Lower leg skin (tissue), 4 donors: ENCODE data around the gene TSN. TPM values are rescaled to one million over a fixed set of nuclear protein-coding genes. Genes with fewer than 3 reads are reported as not detected.

ENCODE experiments used
- DNase-seq, 2 donors: peaks; one replicate each; pipeline ENCODE4 v3.0.0-alpha.2; 2019; ENCODE audit warnings: low spot score in 2 of 2
- H3K4me3 ChIP-seq: fragments of 200-600 bp; sonication (generic); 2 replicates; pipeline ENCODE4 v1.5.1; 2017; ENCODE audit warnings: mild to moderate bottlenecking, low read depth; ENCODE audit not compliant: poor library complexity, severe bottlenecking
- POLR2A ChIP-seq, 2 donors: fragments of 450-650 bp; IDR thresholded peaks; one replicate each; pipeline ENCODE4 v1.6.1; 2016 to 2017; ENCODE audit warnings: antibody characterized with exemption in 2 of 2, mild to moderate bottlenecking in 1 of 2, moderate library complexity in 1 of 2
- WGBS, 2 donors: methylation state at CpG; one replicate each; pipeline ENCODE4 v1.1.5; 2018; 5-methylcytosine and 5-hydroxymethylcytosine counted together
- intact Hi-C: fragments of 100-400 bp; cut with DNase I; formaldehyde crosslinking; loops from one replicate; pipeline ENCODE4 v1.15.0; 2023; ENCODE audit warnings: low total_unique reads
- total RNA-seq, 4 donors: library from RNA; depleted of rRNA; stranded (reverse); fragments of >200 nt; gene quantifications; one replicate each; pipeline ENCODE4 v1.1.0, GENCODE V29; 2016
- TF ChIP-seq, protein P1 (sequence below), 3 donors: fragments of 450-650 bp; IDR thresholded peaks; one replicate each; pipeline ENCODE4 v1.5.1; 2016; ENCODE audit warnings: antibody characterized with exemption in 3 of 3, mild to moderate bottlenecking in 3 of 3, moderate library complexity in 2 of 3

Gene TSN
- total RNA-seq, 4 donors from 2014 or later, result 30.7 to 52.4 (median 35.4) TPM

DNA sequence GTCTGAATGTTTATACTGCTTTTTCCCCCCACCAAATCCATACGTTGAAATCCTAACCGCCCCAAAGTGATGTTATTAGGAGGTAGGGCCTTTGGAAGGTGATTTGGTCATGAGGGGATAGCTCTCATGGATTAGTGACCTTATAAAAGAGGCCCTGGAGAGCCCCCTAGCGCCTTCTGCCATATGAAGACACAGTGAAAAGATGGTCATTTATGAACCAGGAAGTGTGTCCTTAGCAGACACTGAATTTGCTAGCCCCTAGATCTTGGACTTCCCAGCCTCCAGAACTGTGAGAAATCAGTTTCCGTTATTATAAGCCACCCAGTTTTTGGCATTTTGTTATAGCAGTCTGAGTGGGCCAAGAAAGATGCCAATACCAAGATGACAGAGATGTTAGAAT is 7.2 kb upstream of the TSN start:
- intact Hi-C loops, result no loop called here
- TF ChIP-seq POLR2A (IDR thresholded peaks at IDR 0.05), result no peak
- TF ChIP-seq, protein P1, sequence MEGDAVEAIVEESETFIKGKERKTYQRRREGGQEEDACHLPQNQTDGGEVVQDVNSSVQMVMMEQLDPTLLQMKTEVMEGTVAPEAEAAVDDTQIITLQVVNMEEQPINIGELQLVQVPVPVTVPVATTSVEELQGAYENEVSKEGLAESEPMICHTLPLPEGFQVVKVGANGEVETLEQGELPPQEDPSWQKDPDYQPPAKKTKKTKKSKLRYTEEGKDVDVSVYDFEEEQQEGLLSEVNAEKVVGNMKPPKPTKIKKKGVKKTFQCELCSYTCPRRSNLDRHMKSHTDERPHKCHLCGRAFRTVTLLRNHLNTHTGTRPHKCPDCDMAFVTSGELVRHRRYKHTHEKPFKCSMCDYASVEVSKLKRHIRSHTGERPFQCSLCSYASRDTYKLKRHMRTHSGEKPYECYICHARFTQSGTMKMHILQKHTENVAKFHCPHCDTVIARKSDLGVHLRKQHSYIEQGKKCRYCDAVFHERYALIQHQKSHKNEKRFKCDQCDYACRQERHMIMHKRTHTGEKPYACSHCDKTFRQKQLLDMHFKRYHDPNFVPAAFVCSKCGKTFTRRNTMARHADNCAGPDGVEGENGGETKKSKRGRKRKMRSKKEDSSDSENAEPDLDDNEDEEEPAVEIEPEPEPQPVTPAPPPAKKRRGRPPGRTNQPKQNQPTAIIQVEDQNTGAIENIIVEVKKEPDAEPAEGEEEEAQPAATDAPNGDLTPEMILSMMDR (IDR thresholded peaks at IDR 0.05), result no peak
- 63 to 70% methylated on average over 4 of the region's 4 CpGs for WGBS, 2 donors

DNA sequence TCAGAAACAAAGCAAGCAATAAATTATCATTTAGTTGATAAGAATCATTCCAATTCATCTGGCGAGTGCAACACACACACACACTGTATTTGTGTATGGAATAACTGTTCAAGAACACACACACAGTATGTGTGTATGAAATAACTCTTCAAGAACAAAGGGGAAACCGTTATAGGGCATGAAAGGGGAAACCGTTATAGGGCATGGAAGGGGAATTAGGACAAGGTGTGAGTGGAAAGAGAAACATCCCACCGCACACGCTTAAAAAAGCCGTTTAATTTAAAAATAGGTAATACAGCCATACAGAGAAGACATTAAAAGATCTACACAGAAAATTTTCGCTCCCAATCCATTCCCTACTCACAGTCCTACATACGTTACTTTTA is 607 bp upstream of the TSN start:
- intact Hi-C loops, result no loop called here
- DNase-seq, result no peak
- TF ChIP-seq, protein P1 (IDR thresholded peaks at IDR 0.05), result no peak
- no peak for TF ChIP-seq POLR2A (IDR thresholded peaks at IDR 0.05)
- 2% methylated on average over 8 of the region's 8 CpGs for WGBS, 2 donors
- peak overlapping the region; percentile 9 for H3K4me3 ChIP-seq

More for the DNA sequence above, 7.2 kb upstream of the TSN start:
- no peak overlapping the region for H3K4me3 ChIP-seq
- no peak for DNase-seq

DNA sequence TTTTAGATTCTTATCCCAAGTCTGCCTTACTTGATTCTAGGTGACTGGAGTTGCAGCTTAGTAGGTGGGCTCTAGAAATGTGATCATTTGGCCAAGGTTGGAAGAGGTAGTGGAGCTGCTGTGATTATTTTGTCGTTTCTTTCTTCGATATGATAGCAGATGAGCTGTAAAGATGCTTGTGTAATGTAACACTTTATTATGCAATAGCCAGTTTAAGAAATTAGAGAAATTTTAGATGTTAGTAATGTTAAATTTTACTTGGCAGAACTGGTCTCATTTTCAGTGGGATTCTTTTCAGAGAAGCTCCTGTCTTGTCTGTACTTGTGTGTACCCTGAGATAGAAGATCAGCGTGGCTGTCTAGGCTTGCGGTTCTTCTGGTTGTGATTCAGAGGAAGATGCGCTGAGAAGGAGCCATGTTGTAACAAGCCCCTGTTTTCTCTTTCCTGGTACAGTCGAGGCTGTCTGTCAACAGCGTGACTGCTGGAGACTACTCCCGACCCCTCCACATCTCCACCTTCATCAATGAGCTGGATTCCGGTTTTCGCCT is 9.3 kb downstream of the TSN start:
- WGBS, 2 donors, result 72 to 80% methylated on average over 10 of the region's 10 CpGs
- intact Hi-C loops, result no loop called here
- DNase-seq, result no peak
- no peak overlapping the region for H3K4me3 ChIP-seq
- TF ChIP-seq, protein P1 (IDR thresholded peaks at IDR 0.05), result no peak

DNA sequence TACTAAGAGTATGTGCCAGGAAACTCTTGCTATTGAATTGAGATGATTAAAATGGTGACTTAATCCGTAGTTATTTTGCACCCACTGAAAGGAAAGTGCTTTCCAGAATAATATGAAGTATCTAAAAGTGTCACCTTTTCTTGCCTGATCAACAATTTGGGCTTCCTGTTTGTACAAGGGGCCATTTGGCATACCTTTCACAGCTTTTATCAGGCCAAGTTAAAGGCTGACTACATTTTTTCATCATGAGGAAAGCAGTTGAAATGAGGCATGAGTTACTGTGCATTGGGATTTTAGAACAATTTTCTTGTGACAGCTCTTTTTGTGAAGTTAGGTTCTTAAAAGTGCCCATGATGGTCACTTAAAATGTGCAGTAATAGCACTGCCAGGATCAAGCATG is 11.2 kb downstream of the TSN start:
- no peak overlapping the region for H3K4me3 ChIP-seq
- 92 to 93% methylated on average over 1 of the region's 1 CpG for WGBS, 2 donors
- no peak for DNase-seq
- intact Hi-C loops, result no loop called here
- TF ChIP-seq, protein P1 (IDR thresholded peaks at IDR 0.05), result no peak
- no peak for TF ChIP-seq POLR2A (IDR thresholded peaks at IDR 0.05)

DNA sequence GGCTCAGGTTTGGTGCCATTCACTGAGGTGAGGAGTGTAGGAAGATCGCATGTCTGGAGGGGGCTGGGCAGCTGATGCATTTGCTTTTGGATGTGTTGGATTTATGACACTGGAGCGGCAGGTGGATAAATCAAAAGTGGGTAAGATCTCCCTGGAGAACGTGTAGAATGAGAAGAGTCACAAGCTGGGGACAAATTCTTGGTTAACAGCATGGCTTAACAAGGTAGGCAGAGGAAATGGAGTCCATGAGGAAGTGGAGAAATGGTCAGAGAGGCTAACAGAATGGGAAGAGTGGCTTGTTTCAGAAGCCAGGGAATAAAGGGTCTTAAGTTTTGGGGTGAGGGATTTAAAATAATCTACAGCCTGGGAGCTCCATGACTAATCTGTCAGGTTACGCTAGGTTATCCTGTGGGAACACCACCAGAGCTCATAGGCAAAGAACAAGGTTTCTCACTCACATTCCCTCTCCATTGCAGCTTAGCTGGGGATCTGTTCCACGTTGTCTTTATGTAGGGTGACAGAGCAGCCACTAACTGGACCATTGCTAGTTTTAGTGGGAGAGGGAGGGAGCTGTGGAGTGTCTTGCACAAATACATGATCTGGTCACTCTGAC is 12.8 kb downstream of the TSN start:
- TF ChIP-seq, protein P1 (IDR thresholded peaks at IDR 0.05), result no peak
- TF ChIP-seq POLR2A (IDR thresholded peaks at IDR 0.05), result no peak
- no peak for DNase-seq
- no peak overlapping the region for H3K4me3 ChIP-seq
- intact Hi-C loops, result no loop called here
- WGBS, 2 donors, result 72 to 86% methylated on average over 5 of the region's 5 CpGs
